ENCODE data around the gene PEX12. TPM values are rescaled to one million over a fixed set of nuclear protein-coding genes. Genes with fewer than 3 reads are reported as not detected.

The PEX12 gene
- total RNA-seq, 3 donors from 2014 or later: 5.1 to 10.0 (median 8.2) TPM

GRCh38 chr17:35553310-35553709, 25.1 kb downstream of the PEX12 start:
- DNase-seq (ENCODE audit: low spot score in 2 of 2): no peak
- H3K4me3 ChIP-seq: no peak overlapping the region
- intact Hi-C loops (cut with DNase I; ENCODE audit: low total_unique reads): no loop called here

DNA sequence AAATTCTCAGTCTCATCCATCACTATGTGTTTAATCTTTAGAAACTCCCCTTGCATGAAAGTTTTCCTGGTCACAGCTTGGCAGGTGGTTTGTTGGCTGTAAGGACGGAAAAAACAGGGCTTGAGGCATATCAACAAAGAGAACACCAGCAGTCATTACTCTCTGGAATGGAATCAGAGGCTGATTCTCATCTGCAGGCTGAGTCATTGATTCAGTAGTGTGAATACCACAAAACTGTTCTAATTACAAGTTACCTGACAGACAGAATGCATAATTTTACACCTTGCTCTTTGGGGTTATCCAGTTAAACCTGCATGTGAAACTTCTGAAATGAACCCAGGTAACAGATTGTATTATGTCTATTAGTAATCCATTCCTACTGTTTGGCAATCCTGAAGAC, 29.4 kb downstream of the PEX12 start:
- intact Hi-C loops (cut with DNase I; ENCODE audit: low total_unique reads): loop anchor here (10.0 kb wide), 1 partner anchor 794 kb away; no protein-coding TSS in a partner anchor
- Histone ChIP-seq H3K4me3 (no peak overlapping the region), H3K36me3 (no peaks in the 10 kb centered on the region), H3K4me1 (no peaks in the 10 kb centered on the region), H3K9me3 (no peaks in the 10 kb centered on the region), H3K27me3 (peaks cover 0 to 4% of the 10 kb centered on the region in 2 donors), H3K27ac (peak overlapping the region in 1 of 2 donors; percentile 21)
- TF ChIP-seq POLR2A (IDR thresholded peaks at IDR 0.05) (no peak), POLR2AphosphoS5 (IDR thresholded peaks at IDR 0.05) (no peak)
- TF ChIP-seq, protein P1, sequence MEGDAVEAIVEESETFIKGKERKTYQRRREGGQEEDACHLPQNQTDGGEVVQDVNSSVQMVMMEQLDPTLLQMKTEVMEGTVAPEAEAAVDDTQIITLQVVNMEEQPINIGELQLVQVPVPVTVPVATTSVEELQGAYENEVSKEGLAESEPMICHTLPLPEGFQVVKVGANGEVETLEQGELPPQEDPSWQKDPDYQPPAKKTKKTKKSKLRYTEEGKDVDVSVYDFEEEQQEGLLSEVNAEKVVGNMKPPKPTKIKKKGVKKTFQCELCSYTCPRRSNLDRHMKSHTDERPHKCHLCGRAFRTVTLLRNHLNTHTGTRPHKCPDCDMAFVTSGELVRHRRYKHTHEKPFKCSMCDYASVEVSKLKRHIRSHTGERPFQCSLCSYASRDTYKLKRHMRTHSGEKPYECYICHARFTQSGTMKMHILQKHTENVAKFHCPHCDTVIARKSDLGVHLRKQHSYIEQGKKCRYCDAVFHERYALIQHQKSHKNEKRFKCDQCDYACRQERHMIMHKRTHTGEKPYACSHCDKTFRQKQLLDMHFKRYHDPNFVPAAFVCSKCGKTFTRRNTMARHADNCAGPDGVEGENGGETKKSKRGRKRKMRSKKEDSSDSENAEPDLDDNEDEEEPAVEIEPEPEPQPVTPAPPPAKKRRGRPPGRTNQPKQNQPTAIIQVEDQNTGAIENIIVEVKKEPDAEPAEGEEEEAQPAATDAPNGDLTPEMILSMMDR (IDR thresholded peaks at IDR 0.05): no peak
- no peak for DNase-seq (ENCODE audit: low spot score in 2 of 2)

More at GRCh38 chr17:35553310-35553709, 25.1 kb downstream of the PEX12 start:
- H3K36me3 ChIP-seq: no peaks in the 10 kb centered on the region
- TF ChIP-seq, protein P1 (IDR thresholded peaks at IDR 0.05): no peak
- no peak for TF ChIP-seq POLR2AphosphoS5 (IDR thresholded peaks at IDR 0.05)
- no peak for TF ChIP-seq POLR2A (IDR thresholded peaks at IDR 0.05)
- H3K9me3 ChIP-seq: no peaks in the 10 kb centered on the region
- no peaks in the 10 kb centered on the region for H3K4me1 ChIP-seq
- no peak overlapping the region for H3K27ac ChIP-seq
- peaks cover 0 to 4% of the 10 kb centered on the region in 2 donors for H3K27me3 ChIP-seq

GRCh38 chr17:35548208-35548810, 30.1 kb downstream of the PEX12 start:
- intact Hi-C loops (cut with DNase I; ENCODE audit: low total_unique reads): loop anchor here (10.0 kb wide), 1 partner anchor 794 kb away; no protein-coding TSS in a partner anchor
- Histone ChIP-seq H3K9me3 (no peaks in the 10 kb centered on the region), H3K4me1 (no peaks in the 10 kb centered on the region), H3K4me3 (no peak overlapping the region), H3K27ac (peak overlapping the region in 1 of 2 donors; percentile 21), H3K36me3 (no peaks in the 10 kb centered on the region), H3K27me3 (peaks cover 0 to 4% of the 10 kb centered on the region in 2 donors)
- TF ChIP-seq, protein P1 (IDR thresholded peaks at IDR 0.05): no peak
- DNase-seq (ENCODE audit: low spot score in 2 of 2): peak in 1 of 2 donors; percentile 46

GRCh38 chr17:35546487-35546886, 31.9 kb downstream of the PEX12 start:
- Histone ChIP-seq H3K4me1 (no peaks in the 10 kb centered on the region), H3K27me3 (no peaks in the 10 kb centered on the region), H3K9me3 (no peaks in the 10 kb centered on the region), H3K4me3 (no peak overlapping the region), H3K27ac (no peak overlapping the region), H3K36me3 (no peaks in the 10 kb centered on the region)
- TF ChIP-seq POLR2A (IDR thresholded peaks at IDR 0.05): no peak
- no peak for TF ChIP-seq POLR2AphosphoS5 (IDR thresholded peaks at IDR 0.05)
- TF ChIP-seq, protein P1 (IDR thresholded peaks at IDR 0.05): no peak
- intact Hi-C loops (cut with DNase I; ENCODE audit: low total_unique reads): loop anchor here (10.0 kb wide), 1 partner anchor 792 kb away; no protein-coding TSS in a partner anchor
- DNase-seq (ENCODE audit: low spot score in 2 of 2): no peak

DNA sequence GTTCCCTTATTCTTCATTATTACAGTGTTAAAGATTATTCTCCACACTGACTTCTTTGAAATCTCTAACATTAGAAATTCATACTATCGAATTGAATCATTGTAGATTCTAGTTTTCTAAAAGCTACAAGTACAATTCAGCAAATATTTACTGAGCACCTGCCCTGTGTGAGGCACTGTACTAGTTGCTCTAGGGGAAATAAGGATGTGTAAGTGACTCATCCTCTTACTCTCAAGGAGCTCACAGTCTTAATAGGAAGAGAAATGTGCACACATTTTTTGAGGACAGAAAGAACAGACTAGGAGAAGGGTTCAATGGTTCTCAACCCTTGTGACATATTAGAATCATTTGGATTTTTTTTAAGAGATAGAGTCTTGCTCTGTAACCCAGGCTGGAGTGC, 33.2 kb downstream of the PEX12 start:
- Histone ChIP-seq H3K4me3 (no peak overlapping the region), H3K9me3 (no peaks in the 10 kb centered on the region), H3K27ac (no peak overlapping the region), H3K4me1 (no peaks in the 10 kb centered on the region), H3K27me3 (no peaks in the 10 kb centered on the region), H3K36me3 (no peaks in the 10 kb centered on the region)
- intact Hi-C loops (cut with DNase I; ENCODE audit: low total_unique reads): loop anchor here (10.0 kb wide), 1 partner anchor 790 kb away; no protein-coding TSS in a partner anchor
- DNase-seq (ENCODE audit: low spot score in 2 of 2): no peak
- TF ChIP-seq, protein P1 (IDR thresholded peaks at IDR 0.05): no peak
- no peak for TF ChIP-seq POLR2AphosphoS5 (IDR thresholded peaks at IDR 0.05)
- TF ChIP-seq POLR2A (IDR thresholded peaks at IDR 0.05): no peak
